OCI-LY7 (cell line): ENCODE results near the gene MACROH2A1.

Source experiments
- EZH2phosphoT487 ChIP-seq: fragments of 200-600 bp; sonication (generic); IDR thresholded peaks from 2 replicates; pipeline ENCODE4 v1.6.1; 2018; ENCODE audit warnings: low read depth, borderline replicate concordance, mild to moderate bottlenecking, mixed run types, antibody characterized with exemption, low read length, moderate library complexity, mixed read lengths
- TF ChIP-seq, protein P1 (sequence below): fragments of 200-600 bp; sonication (generic); conservative IDR thresholded peaks from 2 replicates; pipeline ENCODE4 v1.5.1; 2014; ENCODE audit warnings: mild to moderate bottlenecking, antibody characterized with exemption, low read length, moderate library complexity, mixed read lengths

DNA sequence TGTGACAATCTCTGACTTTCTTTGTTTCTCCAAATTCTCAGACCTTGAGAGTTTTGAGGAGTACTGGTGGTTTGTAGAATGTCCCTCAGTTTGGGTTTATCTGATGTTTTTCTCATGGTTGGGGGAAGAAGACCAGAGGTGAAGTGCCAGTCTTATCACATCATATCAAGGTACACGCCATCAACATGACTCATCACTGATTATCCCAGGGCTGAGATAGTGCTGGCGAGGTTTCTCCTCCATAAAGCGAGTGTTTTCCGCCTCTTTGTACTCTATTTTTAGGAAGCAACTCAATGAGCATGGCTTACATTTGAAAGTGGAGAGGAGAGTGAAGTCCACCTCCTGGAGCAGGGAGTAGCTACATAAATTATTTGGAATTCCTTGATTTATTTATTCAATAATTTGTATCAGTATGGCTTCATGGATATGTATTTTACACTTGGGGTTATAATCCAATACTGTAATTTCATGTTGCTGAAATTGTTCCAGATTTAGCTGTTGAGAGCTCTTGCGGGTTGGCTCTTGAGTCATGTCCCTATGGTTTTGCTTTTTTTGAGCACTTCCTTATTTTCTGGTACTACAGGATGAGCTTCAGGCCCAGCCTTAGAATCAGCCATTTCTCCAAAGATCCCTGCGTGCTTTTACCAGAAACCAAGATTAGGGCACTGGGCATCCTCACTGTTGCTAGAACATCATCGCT lies 24.3 kb upstream of the MACROH2A1 start:
- TF ChIP-seq, protein P1, sequence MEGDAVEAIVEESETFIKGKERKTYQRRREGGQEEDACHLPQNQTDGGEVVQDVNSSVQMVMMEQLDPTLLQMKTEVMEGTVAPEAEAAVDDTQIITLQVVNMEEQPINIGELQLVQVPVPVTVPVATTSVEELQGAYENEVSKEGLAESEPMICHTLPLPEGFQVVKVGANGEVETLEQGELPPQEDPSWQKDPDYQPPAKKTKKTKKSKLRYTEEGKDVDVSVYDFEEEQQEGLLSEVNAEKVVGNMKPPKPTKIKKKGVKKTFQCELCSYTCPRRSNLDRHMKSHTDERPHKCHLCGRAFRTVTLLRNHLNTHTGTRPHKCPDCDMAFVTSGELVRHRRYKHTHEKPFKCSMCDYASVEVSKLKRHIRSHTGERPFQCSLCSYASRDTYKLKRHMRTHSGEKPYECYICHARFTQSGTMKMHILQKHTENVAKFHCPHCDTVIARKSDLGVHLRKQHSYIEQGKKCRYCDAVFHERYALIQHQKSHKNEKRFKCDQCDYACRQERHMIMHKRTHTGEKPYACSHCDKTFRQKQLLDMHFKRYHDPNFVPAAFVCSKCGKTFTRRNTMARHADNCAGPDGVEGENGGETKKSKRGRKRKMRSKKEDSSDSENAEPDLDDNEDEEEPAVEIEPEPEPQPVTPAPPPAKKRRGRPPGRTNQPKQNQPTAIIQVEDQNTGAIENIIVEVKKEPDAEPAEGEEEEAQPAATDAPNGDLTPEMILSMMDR: no peak
- no peak for TF ChIP-seq EZH2phosphoT487
